ENCODE measurements around the gene CYB5R3.
"Not testable (repeated sequence)": the region's sequence is repeated elsewhere in the genome, so short reads cannot be mapped to it uniquely, and the experiment has no call there.

The CYB5R3 gene

GRCh38 chr22:42679691-42680090 lies 30.5 kb upstream of the CYB5R3 start:
- Histone ChIP-seq H3K9me3 (no peaks in the 10 kb centered on the region), H3K27ac (no peak overlapping the region), H3K36me3 (no peaks in the 10 kb centered on the region), H3K4me3 (ENCODE audit: low read depth in 1 of 2, low read length in 1 of 2) (no peak overlapping the region), H3K4me1 (ENCODE audit: control insufficient read depth in 1 of 2, insufficient read depth in 1 of 2, low read depth in 1 of 2, low read length in 1 of 2) (no peaks in the 10 kb centered on the region), H3K27me3 (peaks cover 5% of the 10 kb centered on the region)
- no peak for TF ChIP-seq CTCF (IDR thresholded peaks at IDR 0.05)

- Histone ChIP-seq H3K27me3 (peaks cover 5% of the 10 kb centered on the region), H3K4me3 (ENCODE audit: low read depth in 1 of 2, low read length in 1 of 2) (no peak overlapping the region), H3K9me3 (no peaks in the 10 kb centered on the region), H3K27ac (no peak overlapping the region), H3K36me3 (no peaks in the 10 kb centered on the region), H3K4me1 (ENCODE audit: control insufficient read depth in 1 of 2, insufficient read depth in 1 of 2, low read depth in 1 of 2, low read length in 1 of 2) (no peaks in the 10 kb centered on the region)
- no peak for TF ChIP-seq CTCF (IDR thresholded peaks at IDR 0.05)
Observed at GRCh38 chr22:42678894-42679293, 29.7 kb upstream of the CYB5R3 start.

- H3K4me3 ChIP-seq (ENCODE audit: low read depth in 1 of 2, low read length in 1 of 2); H3K27me3 ChIP-seq; H3K36me3 ChIP-seq; H3K27ac ChIP-seq; H3K4me1 ChIP-seq (ENCODE audit: control insufficient read depth in 1 of 2, insufficient read depth in 1 of 2, low read depth in 1 of 2, low read length in 1 of 2); H3K9me3 ChIP-seq: not testable (repeated sequence)
Observed at GRCh38 chr22:42677936-42678335, 28.7 kb upstream of the CYB5R3 start.

GRCh38 chr22:42676059-42676607 lies 26.9 kb upstream of the CYB5R3 start:
- Histone ChIP-seq H3K4me3 (ENCODE audit: low read depth in 1 of 2, low read length in 1 of 2) (no peak overlapping the region), H3K27me3 (peaks cover 5% of the 10 kb centered on the region), H3K36me3 (no peaks in the 10 kb centered on the region), H3K27ac (no peak overlapping the region), H3K4me1 (ENCODE audit: control insufficient read depth in 1 of 2, insufficient read depth in 1 of 2, low read depth in 1 of 2, low read length in 1 of 2) (peaks cover 5 to 9% of the 10 kb centered on the region in 2 experiments), H3K9me3 (no peaks in the 10 kb centered on the region)
- no peak for TF ChIP-seq CTCF (IDR thresholded peaks at IDR 0.05)

GRCh38 chr22:42673898-42674401 lies 24.8 kb upstream of the CYB5R3 start:
- no peak for TF ChIP-seq CTCF (IDR thresholded peaks at IDR 0.05)
- Histone ChIP-seq H3K4me1 (ENCODE audit: control insufficient read depth in 1 of 2, insufficient read depth in 1 of 2, low read depth in 1 of 2, low read length in 1 of 2) (peaks cover 6 to 15% of the 10 kb centered on the region in 2 experiments), H3K9me3 (no peaks in the 10 kb centered on the region), H3K36me3 (no peaks in the 10 kb centered on the region), H3K4me3 (ENCODE audit: low read depth in 1 of 2, low read length in 1 of 2) (no peak overlapping the region), H3K27ac (no peak overlapping the region), H3K27me3 (peaks cover 5% of the 10 kb centered on the region)

GRCh38 chr22:42673071-42673470 lies 23.9 kb upstream of the CYB5R3 start:
- not testable (repeated sequence) for H3K36me3 ChIP-seq; H3K27me3 ChIP-seq; H3K27ac ChIP-seq; H3K9me3 ChIP-seq; H3K4me3 ChIP-seq (ENCODE audit: low read depth in 1 of 2, low read length in 1 of 2)
- peaks cover 6 to 15% of the 10 kb centered on the region in 2 experiments for H3K4me1 ChIP-seq (ENCODE audit: control insufficient read depth in 1 of 2, insufficient read depth in 1 of 2, low read depth in 1 of 2, low read length in 1 of 2)

Data from neutrophil (primary cell).